GM18511 (cell line): ENCODE data around the gene SF1.

Experiments
- ATAC-seq: cut with Tn5 transposase; IDR thresholded peaks from one replicate; pipeline ENCODE4 v1.9.1; 2021; ENCODE audit warnings: mild to moderate bottlenecking, moderate library complexity; ENCODE audit not compliant: unreplicated experiment

Gene SF1

DNA sequence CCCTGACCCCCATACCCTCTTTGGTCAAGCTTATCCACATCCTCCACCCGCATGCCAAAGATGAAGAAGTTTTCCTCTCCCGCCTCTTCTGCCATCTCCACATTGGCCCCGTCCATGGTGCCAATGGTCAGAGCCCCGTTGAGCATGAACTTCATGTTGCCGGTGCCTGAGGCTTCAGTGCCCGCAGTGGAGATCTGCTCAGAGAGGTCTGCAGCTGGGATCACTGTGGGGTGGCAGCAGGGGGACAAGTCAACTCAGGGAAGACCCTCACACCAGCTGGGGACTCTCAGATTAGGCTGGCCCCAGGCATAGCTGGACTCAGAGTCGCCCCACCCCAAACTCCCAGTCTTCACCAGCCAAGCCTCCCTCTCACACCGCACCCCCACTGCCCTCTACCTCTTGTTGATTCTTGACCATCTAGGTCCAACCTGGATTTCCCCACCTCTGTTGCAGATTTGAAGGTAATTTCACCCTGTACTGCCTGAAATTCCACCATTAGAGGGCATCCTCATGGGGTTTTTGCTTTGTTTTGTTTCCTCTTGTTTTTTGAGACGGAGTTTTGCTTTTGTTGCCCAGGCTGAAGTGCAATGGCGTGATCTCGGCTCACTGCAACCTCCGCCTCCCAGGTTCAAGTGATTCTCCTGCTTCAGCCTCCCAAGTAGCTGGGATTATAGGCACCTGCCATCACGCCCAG lies 27.8 kb downstream of the SF1 start:
- no peak for ATAC-seq

DNA sequence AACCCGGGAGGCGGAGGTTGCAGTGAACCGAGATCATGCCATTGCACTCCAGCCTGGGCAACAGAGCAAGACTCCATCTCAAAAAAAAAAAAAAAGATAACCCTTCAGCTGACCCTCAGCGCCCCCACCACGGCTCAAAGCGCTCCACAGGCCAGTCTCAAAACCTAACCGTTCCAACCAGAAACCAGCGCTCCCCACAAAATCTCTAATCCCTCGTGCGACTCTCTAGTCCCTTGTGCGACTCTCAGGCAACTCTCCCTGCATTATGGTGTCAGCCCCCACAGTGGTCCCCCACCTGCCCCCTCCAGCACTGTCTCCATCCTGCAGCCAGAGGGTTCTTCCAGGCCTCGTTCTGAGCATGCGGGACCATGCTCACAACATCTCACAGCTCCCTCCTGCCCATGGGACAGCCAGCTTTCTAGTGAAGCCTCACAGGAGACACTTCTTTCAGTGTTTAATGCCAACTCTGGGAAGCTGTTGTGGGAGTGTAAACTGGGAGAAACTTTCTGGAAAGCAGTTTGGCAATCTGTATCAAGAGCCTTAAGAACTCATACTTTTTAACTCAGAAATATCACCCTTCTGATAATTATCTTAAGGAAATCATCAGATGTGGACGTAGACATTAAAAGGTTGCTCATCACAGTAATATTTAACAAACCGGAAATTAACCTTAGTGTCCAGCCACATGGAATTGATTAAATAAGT lies 30.2 kb downstream of the SF1 start:
- ATAC-seq, result no peak

GRCh38 chr11:64746486-64746885 lies 31.9 kb downstream of the SF1 start:
- ATAC-seq, result no peak

- ATAC-seq, result no peak
Measured at GRCh38 chr11:64745521-64746328, 32.6 kb downstream of the SF1 start.

DNA sequence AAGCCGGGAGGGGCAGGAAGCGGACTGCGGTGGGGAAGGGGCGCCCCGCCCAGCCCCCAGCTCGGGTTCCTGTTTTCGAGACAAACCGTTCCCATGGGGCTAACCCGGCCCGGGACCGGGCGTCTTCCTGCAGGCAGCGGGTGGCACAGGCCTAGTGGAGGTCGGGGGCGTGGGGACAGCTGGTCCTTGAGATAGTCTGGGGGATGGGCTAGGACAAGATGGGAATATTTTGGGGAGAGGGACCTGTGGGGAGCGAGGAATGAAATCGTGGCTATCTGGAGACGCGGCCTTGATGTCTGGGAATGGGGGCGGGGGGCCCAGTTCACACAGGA lies 33.2 kb downstream of the SF1 start:
- ATAC-seq, result no peak

GRCh38 chr11:64744544-64745188 lies 33.7 kb downstream of the SF1 start:
- ATAC-seq, result no peak

DNA sequence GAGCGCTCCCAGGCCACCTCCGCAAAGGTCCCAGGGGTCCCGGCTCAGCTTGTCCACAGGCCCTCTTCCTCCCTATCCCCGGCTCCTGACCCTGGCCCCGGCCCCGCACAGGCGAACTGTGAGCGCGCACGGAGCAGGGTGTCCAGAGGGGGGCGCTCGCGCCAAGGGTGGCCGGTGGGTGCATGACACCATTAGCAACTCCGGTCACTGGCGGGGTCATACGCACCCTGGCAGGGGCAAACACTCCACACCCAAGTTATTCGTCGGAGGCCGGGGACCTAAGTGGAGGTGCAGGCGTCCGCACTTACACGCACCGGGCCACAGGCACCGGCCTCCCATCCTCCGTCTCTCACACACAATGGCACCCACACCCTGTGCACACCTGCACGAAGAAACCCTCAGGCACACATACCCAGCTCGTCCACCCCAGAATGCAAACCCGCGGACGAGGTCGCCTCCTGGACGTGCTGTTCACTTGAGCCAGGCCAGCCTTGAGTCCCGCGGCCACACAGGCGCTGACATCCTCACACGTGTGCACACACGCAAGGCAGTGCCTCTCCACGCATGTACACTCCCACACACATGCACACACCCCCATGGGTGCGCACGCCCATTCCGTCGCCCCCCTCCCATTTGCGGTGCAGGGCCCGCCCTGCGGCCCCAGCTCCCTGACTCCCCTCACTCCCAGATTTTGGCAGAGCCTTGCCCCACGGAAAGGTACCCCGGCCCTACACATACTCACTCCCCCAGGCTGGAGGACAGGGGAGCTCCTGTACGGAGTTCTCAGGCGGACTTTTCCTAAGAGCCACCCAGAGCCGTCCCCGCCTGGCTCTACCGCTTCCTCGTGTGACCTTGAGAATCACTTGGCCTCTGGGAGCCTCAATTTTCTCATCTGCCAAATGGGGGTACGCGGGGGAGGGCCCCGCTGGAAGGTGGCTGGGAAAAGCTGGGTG lies 34.5 kb downstream of the SF1 start, which contains the start of gene RASGRP2:
Gene RASGRP2 (minus strand): TSS at position 552 of the 953 bp plus-strand sequence. CDS start 1,276 bp downstream, outside the sequence.
- peak; percentile 40 for ATAC-seq

DNA sequence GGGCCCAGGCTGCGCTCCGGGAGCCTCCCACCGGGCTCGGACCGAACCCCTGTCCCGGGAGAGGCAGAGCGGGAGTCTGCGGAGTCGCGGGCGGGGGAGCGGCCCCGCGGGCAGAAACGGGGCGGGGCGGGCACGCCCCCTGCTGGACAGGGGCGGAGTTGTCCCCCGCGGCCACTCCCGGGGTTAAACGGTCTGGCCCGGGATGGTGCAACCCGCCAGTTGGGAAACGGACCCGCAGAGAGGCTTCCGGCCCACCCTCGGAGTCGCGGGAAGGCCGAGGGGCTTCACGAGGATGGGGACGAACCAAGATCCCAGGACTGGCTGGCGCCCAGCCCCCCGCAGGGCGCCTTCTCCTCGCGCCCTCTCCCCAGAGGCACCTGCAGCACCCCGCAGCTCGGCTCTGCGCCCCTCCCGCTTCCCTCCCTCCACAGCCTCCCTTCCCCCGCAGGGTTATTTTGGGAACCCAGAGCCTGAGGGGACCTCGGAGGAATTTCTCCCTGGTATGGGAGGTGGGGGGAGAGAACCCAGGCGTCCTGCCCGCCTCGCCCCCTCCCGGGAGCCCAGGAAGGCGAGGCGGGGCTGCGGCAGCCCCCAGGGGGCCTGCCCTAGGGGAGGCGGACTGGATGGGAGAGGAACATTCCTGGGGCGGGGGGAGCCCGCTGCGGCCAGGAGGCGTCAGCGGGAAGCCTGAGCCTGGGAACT lies 35.3 kb downstream of the SF1 start:
- no peak for ATAC-seq

GRCh38 chr11:64742087-64742888 lies 36.1 kb downstream of the SF1 start:
- no peak for ATAC-seq

DNA sequence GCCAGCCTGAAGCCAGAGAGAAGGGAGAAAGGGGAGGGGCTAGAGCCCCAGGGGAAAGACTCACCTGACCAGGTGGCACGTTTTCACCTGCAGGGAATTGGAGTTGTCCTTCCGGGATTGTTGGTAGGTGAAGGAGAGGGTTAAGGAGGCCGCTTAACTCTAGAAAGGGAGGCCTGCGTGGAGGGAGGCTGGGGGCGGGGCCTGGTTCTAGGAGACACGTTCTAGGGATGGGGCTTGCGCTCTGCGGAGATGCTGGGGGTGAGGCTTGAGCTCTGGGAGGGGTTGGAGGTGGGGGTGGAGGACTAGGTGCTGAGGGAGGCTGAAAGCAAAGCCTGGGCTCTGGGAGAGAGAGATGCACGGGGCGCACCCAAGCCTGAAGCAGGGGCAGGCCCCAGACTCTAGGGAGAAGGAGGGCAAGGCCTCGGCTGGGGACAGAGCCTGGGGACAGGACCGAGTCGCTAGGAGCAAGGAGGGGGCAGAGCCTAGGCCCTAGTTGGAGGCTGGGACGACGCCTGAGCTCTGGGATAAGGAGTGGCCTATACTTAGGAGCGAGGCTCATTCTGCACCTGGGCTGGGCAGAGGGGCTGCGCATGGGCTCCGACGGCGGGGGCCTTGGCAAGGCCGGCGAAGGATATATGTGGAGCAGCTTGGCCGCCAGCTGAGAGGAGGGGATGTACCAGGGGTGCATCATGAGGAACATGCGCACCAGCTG lies 36.8 kb downstream of the SF1 start:
- ATAC-seq, result no peak

GRCh38 chr11:64739871-64740270 lies 38.5 kb downstream of the SF1 start:
- no peak for ATAC-seq

GRCh38 chr11:64736654-64737053 lies 41.7 kb downstream of the SF1 start:
- ATAC-seq, result no peak

DNA sequence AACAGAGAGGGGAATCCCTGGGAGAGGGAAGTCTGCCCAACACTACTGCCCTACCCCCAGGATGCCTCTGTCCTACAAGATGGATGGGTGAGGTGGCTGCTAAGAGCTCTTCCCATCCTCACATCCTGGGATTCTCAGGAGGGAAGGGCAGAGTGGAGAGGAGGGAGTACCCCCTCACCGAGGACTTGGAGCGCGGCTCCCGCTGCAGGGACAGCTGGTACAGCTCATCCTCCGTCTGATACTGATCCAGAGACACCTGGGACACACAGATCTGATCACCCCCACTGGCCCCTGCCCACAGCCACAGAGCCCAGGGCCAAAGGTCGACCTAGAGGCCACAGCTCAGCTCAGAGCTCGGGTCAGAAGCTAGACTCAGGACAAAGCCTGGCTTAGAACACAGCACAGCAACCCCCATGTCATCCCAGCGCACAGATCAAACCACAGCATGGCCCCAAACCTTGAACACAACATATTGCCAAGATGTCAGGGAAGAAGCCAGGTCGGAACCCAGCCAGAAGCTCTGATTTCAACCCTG lies 42.5 kb downstream of the SF1 start:
- no peak for ATAC-seq

- no peak for ATAC-seq
Measured at GRCh38 chr11:64734811-64735724, 43.3 kb downstream of the SF1 start.

DNA sequence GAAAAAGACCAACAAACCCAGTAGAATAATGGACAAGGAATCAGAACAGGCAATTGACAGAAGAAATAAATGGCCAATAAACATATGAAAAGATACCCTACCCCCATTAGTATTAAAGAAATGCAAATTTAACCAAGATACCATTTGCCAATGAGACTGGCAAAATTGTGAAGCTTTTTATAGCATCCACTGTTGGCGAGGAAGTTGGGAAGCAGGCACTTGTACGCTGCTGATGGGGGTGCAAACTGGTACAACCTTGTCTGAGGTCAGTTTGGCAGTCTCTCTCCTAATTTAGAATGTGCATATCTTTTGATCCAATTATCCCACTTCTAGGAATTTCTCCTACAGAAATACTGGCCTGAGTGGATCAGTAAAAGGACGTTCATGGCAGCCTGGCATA lies 46.7 kb downstream of the SF1 start:
- ATAC-seq, result no peak

DNA sequence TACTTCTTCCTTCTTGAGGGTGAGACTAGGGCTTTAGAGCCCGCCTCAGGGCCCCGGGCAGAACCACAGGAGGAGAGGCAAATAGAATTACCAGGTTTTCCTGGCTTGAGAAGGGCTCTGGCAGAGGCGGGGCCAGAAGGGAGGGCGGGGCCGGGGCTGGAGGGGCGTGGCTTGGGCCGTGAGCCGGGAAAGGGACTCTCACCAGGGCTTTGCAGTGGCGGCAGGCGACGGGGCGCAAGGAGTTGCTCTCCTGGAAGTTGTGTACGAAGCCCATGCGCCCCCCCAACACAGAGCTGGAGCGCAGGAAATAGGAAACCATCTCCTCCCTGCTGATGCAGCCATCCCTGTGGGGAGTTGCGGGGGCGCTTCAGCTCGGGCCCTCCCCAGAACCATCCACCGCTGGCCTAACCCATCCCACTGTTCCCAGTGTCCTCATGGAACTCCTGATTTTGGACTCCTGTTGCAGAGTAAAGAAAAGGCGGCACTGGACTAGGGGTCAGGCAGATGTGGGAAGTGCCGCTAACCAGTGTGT lies 48.4 kb downstream of the SF1 start:
- no peak for ATAC-seq
